WERI-Rb-1 (cell line): ENCODE measurements around the gene SHROOM2.

ENCODE experiments used
- DNase-seq: peaks from one replicate; pipeline ENCODE4 v3.0.0-alpha.2; 2020
- H3K27ac ChIP-seq: fragments of 250-450 bp; sonication (Bioruptor Pico); 2 replicates; pipeline ENCODE4 v1.5.1; 2020; ENCODE audit warnings: mild to moderate bottlenecking, moderate library complexity
- H3K27me3 ChIP-seq: fragments of 250-450 bp; sonication (Bioruptor Pico); 2 replicates; pipeline ENCODE4 v1.5.1; 2021; ENCODE audit warnings: mild to moderate bottlenecking, low read depth, moderate library complexity; ENCODE audit not compliant: insufficient read depth, severe bottlenecking
- H3K36me3 ChIP-seq: fragments of 250-450 bp; sonication (Bioruptor Pico); 2 replicates; pipeline ENCODE4 v1.5.1; 2020; ENCODE audit warnings: mild to moderate bottlenecking, moderate library complexity
- H3K4me3 ChIP-seq: 2 replicates; pipeline ENCODE4 v1.5.1; 2011; ENCODE audit warnings: low read depth, mild to moderate bottlenecking, control low read depth, low read length
- H3K9me3 ChIP-seq: fragments of 250-450 bp; sonication (Bioruptor Pico); 2 replicates; pipeline ENCODE4 v1.5.1; 2021; ENCODE audit warnings: mild to moderate bottlenecking, moderate library complexity; ENCODE audit not compliant: severe bottlenecking
- CTCF ChIP-seq: IDR thresholded peaks from 2 replicates; pipeline ENCODE4 v1.5.1; 2011; ENCODE audit warnings: low read depth, mild to moderate bottlenecking, control low read depth, inconsistent platforms, low read length

Gene SHROOM2

DNA sequence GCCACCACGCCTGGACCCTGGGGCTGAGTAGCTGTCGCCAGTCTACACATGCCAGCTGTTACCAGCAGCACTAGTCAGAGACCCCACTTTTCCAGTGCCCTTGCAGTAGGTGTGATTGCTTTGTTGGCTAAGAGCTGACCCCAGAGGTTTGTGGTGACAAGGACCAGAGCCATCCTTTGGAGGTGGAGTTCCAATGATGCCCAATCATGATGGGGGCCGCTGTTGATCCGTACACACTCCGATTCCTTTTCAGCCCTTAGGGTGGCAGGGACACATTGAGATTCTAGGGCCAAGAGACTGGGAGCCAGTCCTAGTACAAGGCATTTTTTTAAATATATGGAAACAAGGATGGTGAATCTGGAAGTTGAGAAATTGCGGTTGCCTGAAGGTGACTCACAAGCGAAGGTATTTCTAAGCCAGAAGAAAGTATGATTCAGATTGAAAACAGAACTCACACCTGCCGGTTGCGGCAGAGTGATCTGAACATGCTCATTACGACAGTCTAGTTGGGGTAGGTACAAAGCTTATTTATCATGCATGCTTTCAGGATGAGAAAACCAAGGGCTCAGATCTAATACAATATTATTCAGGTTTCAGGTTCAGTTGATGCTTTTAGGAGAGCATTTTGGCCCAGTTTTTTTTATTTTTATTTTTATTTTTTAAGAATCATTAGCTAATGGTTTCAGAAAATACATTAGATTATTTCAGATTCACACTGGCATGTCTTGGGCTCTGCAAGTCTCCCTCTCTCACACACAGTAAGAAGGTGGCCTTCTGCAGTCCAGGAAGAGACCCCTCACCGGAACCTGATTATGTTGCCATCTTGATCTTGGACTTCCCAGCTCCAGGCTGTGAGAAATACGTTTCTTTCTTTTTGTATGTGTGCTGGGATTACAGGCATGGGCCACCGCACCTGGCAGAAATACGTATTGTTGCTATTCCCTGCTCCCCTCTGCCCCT lies 43.4 kb downstream of the SHROOM2 start:
- H3K27me3 ChIP-seq, result peaks cover 12% of the 10 kb centered on the region
- H3K27ac ChIP-seq, result no peak overlapping the region
- DNase-seq, result no peak
- TF ChIP-seq CTCF, result no peak
- no peaks in the 10 kb centered on the region for H3K36me3 ChIP-seq
- no peaks in the 10 kb centered on the region for H3K9me3 ChIP-seq
- H3K4me3 ChIP-seq, result no peak overlapping the region

DNA sequence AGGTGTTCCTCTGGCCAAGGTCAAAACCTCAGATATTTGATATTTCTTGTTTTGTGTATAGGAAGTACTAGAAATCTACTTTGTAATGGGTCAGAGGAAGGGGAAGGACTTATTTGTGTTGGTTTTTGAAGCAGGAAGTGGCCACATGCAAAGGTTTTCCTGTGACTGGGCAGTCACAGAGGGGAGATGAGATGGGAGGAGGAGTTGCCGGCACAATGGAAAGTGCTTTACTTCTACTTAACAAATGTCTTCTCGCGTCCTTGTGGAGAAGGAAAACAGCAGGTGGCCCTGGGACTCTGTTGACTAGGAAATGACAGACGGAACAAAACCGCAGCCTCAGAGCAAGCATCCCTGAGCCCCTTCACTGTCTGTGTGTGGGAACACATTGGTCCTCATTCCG lies 46.6 kb downstream of the SHROOM2 start:
- no peak for TF ChIP-seq CTCF
- Histone ChIP-seq H3K4me3 (no peak overlapping the region), H3K27me3 (peaks cover 7% of the 10 kb centered on the region), H3K9me3 (no peaks in the 10 kb centered on the region), H3K27ac (no peak overlapping the region), H3K36me3 (no peaks in the 10 kb centered on the region)
- no peak for DNase-seq

DNA sequence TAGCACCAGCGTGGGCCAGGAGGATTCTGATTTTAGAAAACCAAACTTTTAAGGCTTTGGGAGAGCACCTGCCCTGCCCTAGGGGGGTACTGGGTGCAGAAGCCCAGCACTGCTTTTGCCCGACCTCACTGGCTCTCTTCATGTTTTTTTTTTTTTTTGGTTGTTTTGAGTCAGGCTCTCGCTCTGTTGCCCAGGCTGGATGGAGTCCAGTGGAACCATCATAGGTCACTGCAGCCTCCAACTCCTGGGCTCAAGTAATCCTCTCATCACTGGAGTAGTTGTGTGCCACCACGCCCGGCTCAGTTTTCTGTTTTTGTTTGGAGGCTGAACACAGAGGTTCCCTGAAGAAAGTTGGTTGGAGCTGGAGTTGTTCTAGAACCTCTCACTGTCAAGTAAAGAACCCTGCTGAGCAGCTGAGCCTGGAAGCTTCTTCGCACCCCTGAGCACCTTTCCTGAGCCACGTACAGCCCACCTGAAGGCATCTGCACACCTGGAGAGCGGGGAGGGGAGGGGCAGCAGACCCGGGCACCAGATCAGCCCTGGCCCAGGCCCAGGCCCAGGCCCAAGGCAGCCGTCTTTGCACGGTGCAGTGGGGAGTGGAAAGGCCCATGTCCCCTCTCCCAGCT lies 49.5 kb downstream of the SHROOM2 start:
- Histone ChIP-seq H3K36me3 (no peaks in the 10 kb centered on the region), H3K27me3 (no peaks in the 10 kb centered on the region), H3K9me3 (no peaks in the 10 kb centered on the region), H3K27ac (no peak overlapping the region), H3K4me3 (no peak overlapping the region)
- no peak for TF ChIP-seq CTCF
- DNase-seq, result no peak

DNA sequence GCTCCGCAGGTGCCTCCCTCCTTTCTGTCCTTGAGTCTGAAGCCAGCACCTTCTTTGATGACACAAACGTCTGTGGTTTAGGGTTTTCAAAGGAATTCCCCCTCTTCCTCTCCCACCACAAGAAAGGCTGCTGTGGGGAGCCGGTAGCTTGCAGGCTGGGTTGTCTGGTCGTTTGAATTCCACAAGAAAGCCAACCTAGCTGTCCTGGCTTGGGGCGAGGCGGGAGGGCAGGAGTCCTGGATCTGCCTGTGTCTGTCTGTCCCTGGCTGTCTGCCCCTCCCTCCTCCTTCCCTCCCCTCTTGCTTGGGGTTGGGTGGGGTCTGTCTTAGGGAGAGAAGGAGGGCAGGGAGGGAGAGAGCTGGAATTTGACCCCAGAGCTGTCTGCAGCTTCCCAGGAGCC lies 56.3 kb downstream of the SHROOM2 start:
- Histone ChIP-seq H3K4me3 (no peak overlapping the region), H3K27me3 (peaks cover 7% of the 10 kb centered on the region), H3K27ac (no peak overlapping the region), H3K9me3 (no peaks in the 10 kb centered on the region), H3K36me3 (no peaks in the 10 kb centered on the region)
- TF ChIP-seq CTCF, result no peak
- DNase-seq, result no peak

DNA sequence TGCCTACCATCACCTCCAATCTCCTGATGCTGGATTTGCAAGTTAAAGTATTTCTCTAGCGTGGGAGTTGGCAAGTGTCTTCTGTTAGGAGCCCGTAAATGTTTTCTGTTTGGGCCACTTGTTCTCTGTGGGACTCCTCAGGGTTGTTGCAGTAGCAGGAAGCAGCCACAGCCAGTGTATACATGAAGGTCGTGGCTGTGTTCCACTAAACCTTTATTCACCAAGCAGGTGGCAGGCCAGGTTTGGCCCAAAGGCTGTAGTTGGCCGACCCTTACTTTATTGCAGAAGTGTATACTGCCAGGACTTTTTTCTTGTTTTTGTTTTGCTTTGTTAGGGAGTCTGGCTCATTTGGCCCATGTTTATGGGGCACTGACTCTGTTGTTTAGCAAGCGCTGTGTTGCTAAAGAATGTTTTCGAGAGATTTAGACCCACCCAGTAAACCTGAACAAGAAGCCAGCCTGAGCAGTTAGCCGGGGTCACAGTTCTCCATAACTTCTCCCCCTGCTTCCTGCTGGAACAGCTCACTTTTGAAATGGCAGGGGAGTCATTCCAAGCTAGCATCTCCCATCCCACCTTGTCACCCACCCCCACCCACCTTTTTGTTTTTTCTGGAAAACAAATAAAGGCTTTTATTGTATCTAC lies 58.8 kb downstream of the SHROOM2 start:
- Histone ChIP-seq H3K36me3 (no peaks in the 10 kb centered on the region), H3K4me3 (no peak overlapping the region), H3K27me3 (peaks cover 7% of the 10 kb centered on the region), H3K9me3 (no peaks in the 10 kb centered on the region), H3K27ac (no peak overlapping the region)
- no peak for DNase-seq
- no peak for TF ChIP-seq CTCF
